Measurements from ENCODE around the gene HACD1.

HACD1 gene

DNA sequence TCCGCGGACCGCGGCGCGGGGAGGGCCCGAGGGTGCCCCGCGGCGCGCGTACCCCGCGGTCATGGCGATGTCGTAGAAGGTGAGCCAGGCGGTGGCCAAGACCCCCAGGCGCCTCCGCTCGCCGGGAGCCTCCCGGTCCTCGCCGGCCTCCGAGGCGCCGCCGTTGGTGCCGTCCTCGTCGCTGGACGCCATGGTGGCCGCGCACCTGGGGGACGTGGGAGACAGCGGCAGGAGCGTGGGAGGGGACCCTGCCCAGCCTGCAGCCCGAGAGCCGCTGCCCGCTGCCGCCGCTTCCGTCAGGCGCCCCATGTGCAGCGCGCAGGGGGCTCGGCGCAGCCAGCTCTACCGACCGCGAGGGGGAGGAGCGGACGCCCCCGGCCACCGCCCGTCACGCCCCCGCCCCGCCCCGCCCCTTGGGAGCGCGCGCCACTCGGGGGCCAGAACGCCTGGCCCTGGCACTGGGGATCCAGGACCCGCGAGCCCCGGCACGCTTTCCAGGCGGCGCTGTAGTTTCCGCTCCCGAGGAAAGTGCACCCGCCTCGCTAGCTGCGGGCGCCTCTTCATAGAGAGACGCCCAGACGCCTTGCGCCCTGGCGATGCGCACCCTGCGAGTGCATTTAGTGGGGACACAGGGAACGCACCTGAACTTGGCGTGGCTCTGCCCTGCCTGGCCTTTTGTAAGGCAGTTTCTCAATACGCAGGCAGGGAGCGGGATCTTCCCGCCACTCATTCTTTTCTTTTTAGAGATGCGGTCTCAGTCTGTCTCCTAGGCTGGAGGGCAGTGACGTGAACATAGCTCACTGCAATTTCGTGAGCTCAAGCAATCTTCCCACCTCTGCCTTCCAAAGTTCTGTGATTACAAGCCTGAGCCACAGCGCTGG lies at the start of gene HACD1:
Gene HACD1 (minus strand): TSS at position 344 of the 881 bp plus-strand sequence. CDS start 35 bp downstream, at position 309.
- in situ Hi-C loops (cut with HindIII; ENCODE audit: low sequenced_read_pairs): no loop called here

DNA sequence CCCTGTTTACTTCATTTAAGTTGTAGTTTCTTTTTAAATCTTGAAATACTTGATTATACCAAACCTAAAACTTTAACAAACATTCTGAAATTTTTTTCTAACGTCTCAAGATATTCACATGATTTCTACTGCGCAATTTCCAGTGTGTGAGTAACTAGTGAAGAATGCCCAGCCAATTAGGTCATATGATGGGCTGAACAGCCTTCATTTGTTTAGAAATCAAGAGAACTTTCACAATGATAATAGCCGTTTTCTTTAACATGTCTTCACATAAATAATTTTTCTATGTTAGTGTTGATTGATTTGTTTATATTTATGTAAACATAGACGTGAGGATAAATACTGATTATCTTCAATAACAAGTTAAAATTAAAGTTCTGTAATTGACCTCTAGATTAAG lies 48.6 kb upstream of the HACD1 start:
- in situ Hi-C loops (cut with HindIII; ENCODE audit: low sequenced_read_pairs): no loop called here

GRCh38 chr10:17663450-17663849 lies 46.3 kb upstream of the HACD1 start:
- in situ Hi-C loops (cut with HindIII; ENCODE audit: low sequenced_read_pairs): no loop called here

GRCh38 chr10:17662193-17663138 lies 45.3 kb upstream of the HACD1 start:
- in situ Hi-C loops (cut with HindIII; ENCODE audit: low sequenced_read_pairs): no loop called here

DNA sequence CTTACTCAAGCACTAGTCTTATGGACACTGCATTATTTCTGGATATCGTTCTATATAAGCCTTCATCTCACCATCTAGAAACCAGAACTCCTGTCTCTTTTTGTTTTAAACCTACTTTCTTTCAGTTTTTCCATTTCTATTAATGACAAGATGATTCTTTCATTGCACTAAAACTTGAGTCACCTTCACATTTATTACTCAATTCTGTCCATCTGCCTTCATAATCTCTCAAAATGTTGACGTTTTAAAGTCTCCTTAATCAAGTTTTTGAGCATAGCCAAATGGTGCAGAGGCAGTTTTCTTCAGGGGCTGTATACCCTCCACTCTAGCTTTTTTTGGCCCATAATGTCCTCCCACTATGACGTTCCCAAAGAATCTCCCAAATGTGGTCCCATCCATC lies 44.3 kb upstream of the HACD1 start:
- in situ Hi-C loops (cut with HindIII; ENCODE audit: low sequenced_read_pairs): no loop called here

GRCh38 chr10:17660921-17661320 lies 43.7 kb upstream of the HACD1 start:
- in situ Hi-C loops (cut with HindIII; ENCODE audit: low sequenced_read_pairs): no loop called here

DNA sequence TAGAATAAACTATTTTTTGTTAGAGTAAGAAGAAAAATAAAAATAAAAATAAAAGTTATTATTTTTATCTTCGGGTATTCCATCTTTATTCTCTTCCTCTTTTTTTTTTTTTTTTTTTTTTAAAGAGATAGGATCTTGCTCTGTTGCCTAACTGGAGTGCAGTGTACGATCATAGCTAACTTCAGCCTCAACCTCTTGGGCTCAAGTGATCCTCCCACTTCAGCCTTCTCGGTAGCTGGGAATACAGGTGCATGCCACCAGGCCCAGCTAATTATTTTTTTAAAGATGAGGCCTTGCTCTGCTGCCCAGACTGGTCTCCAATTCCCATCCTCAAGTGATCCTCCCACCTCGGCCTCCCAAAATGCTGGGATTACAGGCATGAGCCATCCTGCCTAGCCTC lies 42.2 kb upstream of the HACD1 start:
- in situ Hi-C loops (cut with HindIII; ENCODE audit: low sequenced_read_pairs): no loop called here

DNA sequence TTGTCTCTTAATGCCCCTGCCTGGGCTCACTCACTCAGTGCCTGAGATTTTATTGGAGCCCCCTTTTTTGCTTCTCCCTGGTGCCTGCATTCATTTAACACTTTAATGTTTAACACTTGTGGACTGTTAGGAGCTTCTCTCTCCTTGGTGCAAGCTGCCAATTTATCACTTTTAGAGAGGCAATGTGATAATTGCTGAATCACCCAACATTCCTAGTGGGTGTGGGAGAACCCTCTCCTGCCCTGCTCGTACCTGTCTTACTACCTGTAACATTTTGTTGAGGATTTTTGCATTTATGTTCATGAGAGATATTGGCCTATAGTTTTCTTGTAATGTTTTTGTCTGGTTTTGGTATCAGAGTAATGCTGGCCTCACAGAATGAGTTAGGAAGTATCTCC lies 39.9 kb upstream of the HACD1 start:
- in situ Hi-C loops (cut with HindIII; ENCODE audit: low sequenced_read_pairs): no loop called here

DNA sequence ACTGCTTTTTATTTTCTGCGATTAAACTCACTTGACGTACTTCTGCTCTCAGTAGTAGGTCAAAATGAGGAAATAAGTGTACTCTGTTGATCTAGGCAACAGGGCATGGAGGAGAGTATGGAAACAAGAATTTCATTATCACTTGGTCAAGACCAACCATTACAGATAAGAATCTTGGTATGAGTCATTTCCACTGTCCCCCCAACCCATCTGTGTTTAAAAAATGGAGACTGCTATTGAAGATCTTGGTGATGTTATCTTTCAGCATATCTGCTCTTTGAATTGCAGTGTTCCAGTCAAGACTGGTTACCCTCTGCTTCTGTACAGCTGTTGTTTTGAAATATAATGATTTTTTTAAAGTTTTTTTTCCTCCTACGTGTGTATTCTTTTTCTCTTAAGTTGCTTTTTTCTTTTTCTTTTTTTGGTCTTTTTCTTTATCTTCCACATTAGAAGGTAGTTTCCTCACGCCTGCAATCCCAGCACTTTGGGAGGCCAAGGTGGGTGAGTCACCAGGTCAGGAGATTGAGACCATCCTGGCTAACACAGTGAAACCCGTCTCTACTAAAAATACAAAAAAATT lies 38.5 kb upstream of the HACD1 start:
- in situ Hi-C loops (cut with HindIII; ENCODE audit: low sequenced_read_pairs): no loop called here

DNA sequence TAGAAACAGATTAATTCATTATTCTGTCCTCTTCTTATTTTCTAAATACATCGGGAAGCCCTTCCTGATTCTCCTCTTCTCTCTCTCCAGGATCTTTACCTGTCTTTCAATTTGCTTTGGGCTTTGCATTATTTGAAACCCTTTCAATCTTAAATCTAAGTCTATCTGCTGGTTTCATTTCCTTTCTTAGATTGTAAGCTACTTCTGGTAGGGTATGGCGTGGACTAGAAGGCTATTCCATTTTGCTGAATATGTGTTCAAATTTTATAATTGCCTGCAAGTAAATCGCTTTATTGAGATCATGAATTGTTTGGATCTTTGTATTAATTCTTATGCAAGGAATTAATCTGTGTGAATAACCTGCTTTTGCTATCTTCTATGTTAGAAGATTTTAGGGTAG lies 37.8 kb upstream of the HACD1 start:
- in situ Hi-C loops (cut with HindIII; ENCODE audit: low sequenced_read_pairs): no loop called here

GRCh38 chr10:17652585-17652984 lies 35.4 kb upstream of the HACD1 start:
- in situ Hi-C loops (cut with HindIII; ENCODE audit: low sequenced_read_pairs): no loop called here

DNA sequence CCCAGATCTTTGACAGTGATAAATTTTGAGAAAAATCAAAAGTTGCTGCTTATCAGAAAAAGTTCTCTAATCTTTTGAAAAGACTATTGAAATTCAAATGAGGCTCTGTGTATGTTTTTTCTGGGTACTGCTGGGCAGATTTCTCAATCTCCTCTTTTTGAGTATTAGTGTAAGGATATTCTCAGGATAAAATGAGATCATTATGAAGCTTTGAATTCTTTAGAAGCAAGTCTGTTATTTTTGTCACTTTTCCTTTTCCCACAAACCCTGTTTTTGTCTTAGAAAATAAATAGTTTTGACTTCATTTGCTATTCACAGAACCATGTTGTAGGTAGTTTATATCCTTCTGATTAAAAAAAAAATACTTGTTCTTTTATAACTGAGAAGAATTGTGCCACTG lies 34.7 kb upstream of the HACD1 start:
- in situ Hi-C loops (cut with HindIII; ENCODE audit: low sequenced_read_pairs): no loop called here

DNA sequence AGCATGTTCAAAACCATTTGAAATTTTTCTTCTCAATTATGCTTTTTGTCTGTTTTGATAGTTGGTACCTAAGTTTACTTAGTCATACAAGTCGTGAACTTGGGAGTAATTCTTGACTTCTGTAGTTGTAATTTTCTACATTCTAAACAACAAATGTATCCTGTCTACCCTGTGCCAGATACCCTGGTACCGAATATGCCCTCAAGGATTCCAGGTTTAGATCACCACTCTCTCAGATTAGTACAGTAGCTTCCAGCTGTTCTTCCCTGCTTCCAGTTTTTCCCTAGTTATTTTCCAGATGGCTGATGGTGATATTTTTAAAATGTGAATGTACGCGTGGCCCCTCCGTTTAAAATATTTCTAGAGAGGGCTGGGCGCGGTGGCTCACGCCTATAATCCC lies 33.2 kb upstream of the HACD1 start:
- in situ Hi-C loops (cut with HindIII; ENCODE audit: low sequenced_read_pairs): no loop called here

DNA sequence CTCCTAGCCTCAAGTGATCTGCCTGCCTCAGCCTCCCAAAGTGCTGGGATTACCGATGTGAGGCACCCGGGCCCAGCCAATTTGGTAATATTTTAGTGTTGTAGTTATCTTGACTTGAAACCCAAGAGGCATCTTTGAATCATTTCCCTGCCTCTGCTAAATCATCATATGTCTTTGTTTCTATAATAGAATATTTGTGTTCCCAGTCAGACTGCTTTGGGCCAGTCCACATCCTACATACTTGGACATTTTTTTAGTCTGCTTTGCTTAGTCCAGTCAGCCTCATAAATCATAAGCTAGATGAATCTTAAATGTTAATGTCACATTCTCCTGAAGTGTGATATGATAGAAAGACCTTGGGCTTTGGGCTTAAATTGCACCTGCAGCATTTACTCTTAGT lies 32.7 kb upstream of the HACD1 start:
- in situ Hi-C loops (cut with HindIII; ENCODE audit: low sequenced_read_pairs): no loop called here

- in situ Hi-C loops (cut with HindIII; ENCODE audit: low sequenced_read_pairs): no loop called here
Measured at GRCh38 chr10:17649052-17649451, 31.9 kb upstream of the HACD1 start.

DNA sequence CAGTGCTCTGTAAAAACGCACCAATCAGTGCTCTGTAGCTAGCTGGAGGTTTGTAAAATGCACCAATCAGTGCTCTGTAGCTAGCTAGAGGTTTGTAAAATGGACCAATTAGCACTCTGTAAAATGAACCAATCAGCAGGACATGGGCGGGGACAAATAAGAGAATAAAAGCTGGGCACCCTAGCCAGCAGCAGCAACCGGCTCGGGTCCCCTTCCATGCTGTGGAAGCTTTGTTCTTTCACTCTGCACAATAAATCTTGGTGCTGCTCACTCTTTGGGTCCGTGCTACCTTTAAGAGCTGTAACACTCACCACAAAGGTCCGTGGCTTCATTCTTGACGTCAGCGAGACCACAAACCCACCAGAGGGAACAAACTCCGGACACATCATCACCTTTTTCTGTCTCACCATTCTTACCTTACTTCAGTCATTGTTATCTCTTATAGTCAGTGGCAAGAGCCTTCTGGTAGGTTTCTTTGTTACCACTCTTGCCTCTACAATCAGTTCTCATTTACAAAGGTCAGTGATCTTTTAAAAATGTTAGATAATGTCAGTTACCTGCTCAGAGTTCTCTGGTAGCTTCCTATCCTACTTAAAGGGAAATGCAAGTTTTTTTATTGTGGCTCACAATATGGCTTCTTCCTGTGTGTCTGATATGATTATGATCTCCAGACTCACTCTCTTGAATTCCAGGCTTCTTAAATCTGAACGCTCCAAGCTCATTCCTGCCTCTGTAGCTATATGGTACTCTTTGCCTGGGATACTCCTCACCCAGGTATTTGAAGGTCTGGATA lies 31.3 kb upstream of the HACD1 start:
- in situ Hi-C loops (cut with HindIII; ENCODE audit: low sequenced_read_pairs): no loop called here

DNA sequence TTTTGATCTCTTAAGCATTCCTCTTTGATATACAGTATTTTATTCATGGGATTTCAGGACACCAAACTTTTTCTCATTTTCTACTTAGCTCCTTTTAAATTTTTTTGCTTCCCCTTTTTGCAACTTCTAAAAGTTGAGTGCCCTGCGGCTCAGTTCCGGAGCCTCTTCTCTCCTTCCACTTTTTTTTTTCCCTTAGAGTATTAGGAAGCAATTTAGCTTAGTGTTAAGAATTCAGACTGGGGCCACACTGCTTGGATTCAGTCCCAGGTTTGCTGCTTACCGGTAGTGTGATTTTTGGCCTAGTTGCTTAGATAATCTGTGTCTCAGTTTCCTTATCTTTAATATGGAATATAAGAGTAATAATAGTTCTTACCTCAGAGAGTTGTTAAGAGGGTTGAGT lies 30.2 kb upstream of the HACD1 start:
- in situ Hi-C loops (cut with HindIII; ENCODE audit: low sequenced_read_pairs): no loop called here

DNA sequence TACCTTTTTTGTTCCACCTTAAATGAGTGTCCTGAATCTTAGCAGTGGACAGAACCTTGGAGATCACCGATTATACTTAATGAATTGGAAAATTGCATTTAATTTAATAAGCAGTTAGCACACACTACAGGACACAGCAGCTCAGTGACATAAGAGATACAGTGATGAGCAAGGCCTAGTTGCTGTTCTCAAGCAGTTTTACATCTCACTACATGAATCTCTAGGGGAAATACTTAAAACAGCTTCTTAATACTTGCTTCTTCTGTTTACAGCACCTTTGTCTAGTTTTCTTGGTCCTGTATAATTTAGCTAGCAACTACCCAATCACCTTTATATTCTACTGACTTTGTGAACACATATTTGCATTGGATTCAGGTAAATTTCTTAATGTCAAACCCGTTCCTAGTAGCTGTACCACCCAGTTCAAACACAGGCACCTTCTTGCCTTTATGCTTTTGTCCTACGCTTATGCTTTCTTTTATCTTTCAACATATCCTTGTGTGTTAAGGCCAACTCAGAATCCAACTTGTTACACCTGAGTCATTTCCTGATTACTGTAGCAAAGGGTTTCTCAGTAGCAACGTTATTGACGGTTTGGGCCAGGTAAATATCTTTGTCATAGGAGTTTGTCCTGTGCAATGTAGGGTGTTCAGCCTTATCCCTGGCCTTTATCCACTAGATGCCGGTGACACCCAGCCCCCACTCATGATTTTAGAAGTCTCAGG lies 28.6 kb upstream of the HACD1 start:
- in situ Hi-C loops (cut with HindIII; ENCODE audit: low sequenced_read_pairs): no loop called here

DNA sequence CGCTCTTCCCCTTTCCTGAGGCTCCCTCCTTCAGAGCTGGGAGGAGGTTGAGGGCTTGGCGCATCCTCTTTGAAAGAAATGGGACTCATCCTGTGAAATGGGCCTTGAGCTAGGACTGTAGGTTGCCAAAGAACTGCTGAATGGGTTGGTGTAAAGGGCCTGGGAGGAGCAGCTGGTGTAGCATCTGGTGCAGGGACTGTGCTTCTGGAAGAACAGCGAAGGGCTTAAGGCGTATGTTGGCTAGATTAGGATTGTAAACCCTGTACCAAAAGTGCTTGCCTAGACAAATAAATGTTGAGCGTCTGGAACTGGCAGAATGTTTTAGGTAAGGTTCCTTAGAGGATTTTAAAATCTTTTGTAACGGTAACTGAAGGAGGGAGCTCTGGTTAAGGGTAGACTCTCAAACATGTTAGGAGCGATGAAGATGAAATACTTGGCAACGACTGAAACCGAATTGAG lies 27.3 kb upstream of the HACD1 start:
- in situ Hi-C loops (cut with HindIII; ENCODE audit: low sequenced_read_pairs): no loop called here
